Trophoblast cell (in vitro differentiated cells and primary cell): Measurements from ENCODE around the gene TMPRSS6.

ENCODE experiments used
- DNase-seq, 2 donors: peaks; one replicate each; pipeline ENCODE4 v3.0.0-alpha.2; 2016
- H2AFZ ChIP-seq: 2 replicates; pipeline ENCODE4 v1.6.1; 2013; ENCODE audit warnings: low read length, moderate library complexity, mild to moderate bottlenecking; ENCODE audit not compliant: insufficient read depth, poor library complexity
- H2AK5ac ChIP-seq: 2 replicates; pipeline ENCODE4 v1.6.1; 2013; ENCODE audit warnings: mild to moderate bottlenecking, low read length
- H2BK120ac ChIP-seq: 2 replicates; pipeline ENCODE4 v1.6.1; 2013; ENCODE audit warnings: low read length, mild to moderate bottlenecking, moderate library complexity; ENCODE audit not compliant: insufficient read depth, poor library complexity
- H2BK12ac ChIP-seq: 2 replicates; pipeline ENCODE4 v1.6.1; 2013; ENCODE audit warnings: mild to moderate bottlenecking, low read length, moderate library complexity
- H2BK5ac ChIP-seq: 2 replicates; pipeline ENCODE4 v1.6.1; 2013; ENCODE audit warnings: low read length, low read depth, moderate library complexity, mild to moderate bottlenecking; ENCODE audit not compliant: poor library complexity
- H3K14ac ChIP-seq: 2 replicates; pipeline ENCODE4 v1.6.1; 2013; ENCODE audit warnings: mild to moderate bottlenecking, low read length
- H3K18ac ChIP-seq: 2 replicates; pipeline ENCODE4 v1.6.1; 2013; ENCODE audit warnings: mild to moderate bottlenecking, low read length
- H3K23ac ChIP-seq: 2 replicates; pipeline ENCODE4 v1.6.1; 2013; ENCODE audit warnings: low read length
- H3K27ac ChIP-seq: 2 replicates; pipeline ENCODE4 v1.5.1; 2013; ENCODE audit warnings: low read depth, mild to moderate bottlenecking, inconsistent platforms, low read length, moderate library complexity
- H3K27me3 ChIP-seq: 2 replicates; pipeline ENCODE4 v1.6.1; 2013; ENCODE audit warnings: inconsistent platforms, mild to moderate bottlenecking, low read length, moderate library complexity; ENCODE audit not compliant: insufficient read depth
- H3K36me3 ChIP-seq, 2 experiments: 1 replicate in 1 of 2; 2 replicates in 1 of 2; pipeline ENCODE4 v1.6.1; 2013; ENCODE audit warnings: low read length in 2 of 2, mild to moderate bottlenecking in 2 of 2, moderate library complexity in 1 of 2; ENCODE audit not compliant: insufficient read depth in 2 of 2, control insufficient read depth in 1 of 2
- H3K4ac ChIP-seq: 2 replicates; pipeline ENCODE4 v1.6.1; 2013; ENCODE audit warnings: low read depth, mild to moderate bottlenecking, low read length, moderate library complexity
- H3K4me1 ChIP-seq, 2 experiments: 1 replicate in 1 of 2; 2 replicates in 1 of 2; pipeline ENCODE4 v1.6.1; 2013; ENCODE audit warnings: low read length in 2 of 2, mild to moderate bottlenecking in 2 of 2, moderate library complexity in 1 of 2; ENCODE audit not compliant: insufficient read depth in 2 of 2, control insufficient read depth in 1 of 2
- H3K4me2 ChIP-seq: 2 replicates; pipeline ENCODE4 v1.6.1; 2013; ENCODE audit warnings: inconsistent platforms, mild to moderate bottlenecking, low read length, moderate library complexity
- H3K4me3 ChIP-seq: 2 replicates; pipeline ENCODE4 v1.5.1; 2013; ENCODE audit warnings: mild to moderate bottlenecking, low read depth, low read length, inconsistent platforms
- H3K79me1 ChIP-seq: one replicate; pipeline ENCODE4 v1.6.1; 2013; ENCODE audit warnings: low read length
- H3K79me2 ChIP-seq: 2 replicates; pipeline ENCODE4 v1.6.1; 2013; ENCODE audit warnings: low read length, mild to moderate bottlenecking; ENCODE audit not compliant: control insufficient read depth, insufficient read depth, poor library complexity
- H3K9ac ChIP-seq: 2 replicates; pipeline ENCODE4 v1.6.1; 2013; ENCODE audit warnings: mild to moderate bottlenecking, low read length
- H3K9me3 ChIP-seq: 2 replicates; pipeline ENCODE4 v1.6.1; 2013; ENCODE audit warnings: low read depth, mild to moderate bottlenecking, control low read depth, inconsistent platforms, low read length; ENCODE audit not compliant: insufficient read depth
- H4K12ac ChIP-seq: 2 replicates; pipeline ENCODE4 v1.6.1; 2013; ENCODE audit warnings: low read depth, mild to moderate bottlenecking, low read length, moderate library complexity
- H4K8ac ChIP-seq: 2 replicates; pipeline ENCODE4 v1.6.1; 2013; ENCODE audit warnings: low read depth, mild to moderate bottlenecking, low read length, moderate library complexity
- H4K91ac ChIP-seq: one replicate; pipeline ENCODE4 v1.6.1; 2013; ENCODE audit warnings: low read depth, mild to moderate bottlenecking, low read length, moderate library complexity
- WGBS: extraction: QIAGEN DNeasy Blood & Tissue Kit; methylation state at CpG from one replicate; pipeline ENCODE4 v1.1.7; 2013; ENCODE audit warnings: missing lambda C conversion rate; ENCODE audit not compliant: insufficient read length, insufficient coverage; ENCODE audit errors: extremely low coverage; 5-methylcytosine and 5-hydroxymethylcytosine counted together

The TMPRSS6 gene

GRCh38 chr22:37075822-37076433 lies 33.6 kb downstream of the TMPRSS6 start:
- H2BK5ac ChIP-seq: no peak overlapping the region
- WGBS: no CpG with 5 or more reads among the region's 9 CpGs

GRCh38 chr22:37075046-37075445 lies 34.5 kb downstream of the TMPRSS6 start:
- H2BK120ac ChIP-seq: no peak overlapping the region
- no peak overlapping the region for H3K14ac ChIP-seq
- no peak overlapping the region for H3K4me3 ChIP-seq
- no CpG with 5 or more reads among the region's 17 CpGs for WGBS
- H3K9ac ChIP-seq: no peak overlapping the region
- H3K79me2 ChIP-seq: no peaks in the 10 kb centered on the region
- peaks cover 2% of the 10 kb centered on the region for H3K79me1 ChIP-seq
- H2BK12ac ChIP-seq: no peak overlapping the region
- H4K8ac ChIP-seq: no peak overlapping the region
- H2AFZ ChIP-seq: no peak overlapping the region
- H3K4ac ChIP-seq: no peak overlapping the region
- peaks cover 7 to 10% of the 10 kb centered on the region in 2 experiments for H3K4me1 ChIP-seq
- no peak overlapping the region for H2BK5ac ChIP-seq
- no peak overlapping the region for H3K18ac ChIP-seq
- H3K4me2 ChIP-seq: no peak overlapping the region
- no peaks in the 10 kb centered on the region for H3K36me3 ChIP-seq
- no peaks in the 10 kb centered on the region for H3K27me3 ChIP-seq
- no peak overlapping the region for H3K23ac ChIP-seq
- no peak for DNase-seq
- no peak overlapping the region for H3K27ac ChIP-seq
- H3K9me3 ChIP-seq: peaks cover 3% of the 10 kb centered on the region
- H2AK5ac ChIP-seq: no peak overlapping the region
- no peak overlapping the region for H4K91ac ChIP-seq
- H4K12ac ChIP-seq: no peak overlapping the region

More at GRCh38 chr22:37075822-37076433, 33.6 kb downstream of the TMPRSS6 start:
- Histone ChIP-seq H2AFZ (no peak overlapping the region), H3K79me1 (peaks cover 2% of the 10 kb centered on the region), H2AK5ac (no peak overlapping the region), H3K4me1 (peaks cover 8 to 11% of the 10 kb centered on the region in 2 experiments), H3K27me3 (no peaks in the 10 kb centered on the region), H3K36me3 (no peaks in the 10 kb centered on the region), H3K9me3 (peaks cover 3% of the 10 kb centered on the region), H3K79me2 (no peaks in the 10 kb centered on the region), H2BK12ac (no peak overlapping the region), H4K12ac (no peak overlapping the region), H3K27ac (no peak overlapping the region), H3K18ac (no peak overlapping the region), H3K4me3 (no peak overlapping the region), H3K9ac (no peak overlapping the region), H3K4ac (no peak overlapping the region), H3K14ac (no peak overlapping the region), H3K4me2 (no peak overlapping the region), H4K8ac (no peak overlapping the region), H2BK120ac (no peak overlapping the region), H4K91ac (no peak overlapping the region), H3K23ac (no peak overlapping the region)
- DNase-seq: no peak

- H4K8ac ChIP-seq: no peak overlapping the region
- H3K4me3 ChIP-seq: no peak overlapping the region
- no peak overlapping the region for H3K9ac ChIP-seq
- no peak overlapping the region for H4K91ac ChIP-seq
- no peak overlapping the region for H2AK5ac ChIP-seq
- no peak overlapping the region for H2AFZ ChIP-seq
- H2BK5ac ChIP-seq: no peak overlapping the region
- H3K14ac ChIP-seq: no peak overlapping the region
- H3K4me2 ChIP-seq: no peak overlapping the region
- no peak overlapping the region for H3K18ac ChIP-seq
- H4K12ac ChIP-seq: no peak overlapping the region
- H3K9me3 ChIP-seq: peaks cover 3% of the 10 kb centered on the region
- H3K4me1 ChIP-seq: peaks cover 4 to 5% of the 10 kb centered on the region in 2 experiments
- DNase-seq: no peak
- H3K79me1 ChIP-seq: no peaks in the 10 kb centered on the region
- no peaks in the 10 kb centered on the region for H3K79me2 ChIP-seq
- H3K36me3 ChIP-seq: no peaks in the 10 kb centered on the region
- no peak overlapping the region for H2BK120ac ChIP-seq
- no peak overlapping the region for H3K4ac ChIP-seq
- H3K27me3 ChIP-seq: peaks cover 3% of the 10 kb centered on the region
- H3K23ac ChIP-seq: no peak overlapping the region
- no CpG with 5 or more reads among the region's 16 CpGs for WGBS
- H2BK12ac ChIP-seq: no peak overlapping the region
- H3K27ac ChIP-seq: no peak overlapping the region
Observed at GRCh38 chr22:37074537-37074936, 35.0 kb downstream of the TMPRSS6 start.

GRCh38 chr22:37072673-37073072 lies 36.8 kb downstream of the TMPRSS6 start:
- Histone ChIP-seq H2BK120ac (no peak overlapping the region), H3K14ac (no peak overlapping the region), H3K79me1 (no peaks in the 10 kb centered on the region), H3K4ac (no peak overlapping the region), H3K27me3 (peaks cover 14% of the 10 kb centered on the region), H3K36me3 (no peaks in the 10 kb centered on the region), H3K9ac (no peak overlapping the region), H3K79me2 (no peaks in the 10 kb centered on the region), H3K18ac (no peak overlapping the region), H4K8ac (no peak overlapping the region), H3K27ac (no peak overlapping the region), H3K4me1 (no peaks in the 10 kb centered on the region), H3K4me2 (no peak overlapping the region), H2BK5ac (no peak overlapping the region), H2AK5ac (no peak overlapping the region), H3K9me3 (peaks cover 3% of the 10 kb centered on the region), H2BK12ac (no peak overlapping the region), H4K91ac (no peak overlapping the region), H3K23ac (no peak overlapping the region), H2AFZ (no peak overlapping the region), H4K12ac (no peak overlapping the region), H3K4me3 (no peak overlapping the region)
- 100% methylated on average over 8 of the region's 8 CpGs for WGBS
- no peak for DNase-seq
